Peyer's patch (tissue), 4 donors: ENCODE results near the gene PLAGL2.

Experiments used
- POLR2A ChIP-seq, 2 donors: fragments of 450-650 bp; IDR thresholded peaks; one replicate each; pipeline ENCODE4 v1.5.1; 2017; ENCODE audit warnings: antibody characterized with exemption in 2 of 2, mild to moderate bottlenecking in 2 of 2, moderate library complexity in 2 of 2
- TF ChIP-seq, protein P1 (sequence below), 6 experiments: fragments of 450-650 bp in 4 of 6; fragments of 200-600 bp in 2 of 6; sonication (generic) in 1 of 6; IDR thresholded peaks; one replicate each; pipeline ENCODE4 v1.5.1; 2017 to 2019; ENCODE audit warnings: antibody characterized with exemption in 6 of 6, mild to moderate bottlenecking in 3 of 6, moderate library complexity in 1 of 6

DNA sequence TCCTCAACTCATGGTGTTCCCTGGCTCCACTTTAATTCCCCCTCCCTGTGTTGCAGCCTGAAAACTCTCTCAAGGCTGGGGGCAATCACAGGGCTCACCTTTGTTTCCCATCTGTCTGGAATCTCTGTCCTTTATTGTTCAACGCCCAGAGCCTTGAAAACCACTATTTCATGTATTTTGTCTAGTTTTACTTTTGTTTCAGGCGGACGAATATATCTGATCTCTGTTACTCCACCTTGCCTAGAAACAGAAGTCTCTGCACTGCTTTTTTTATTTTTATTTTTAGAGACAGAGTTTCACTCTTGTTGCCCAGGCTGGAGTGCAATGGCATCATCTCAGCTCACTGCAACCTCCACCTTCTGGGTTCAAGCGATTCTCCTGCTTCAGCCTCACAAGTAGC is 27.6 kb downstream of the PLAGL2 start:
- TF ChIP-seq, protein P1, sequence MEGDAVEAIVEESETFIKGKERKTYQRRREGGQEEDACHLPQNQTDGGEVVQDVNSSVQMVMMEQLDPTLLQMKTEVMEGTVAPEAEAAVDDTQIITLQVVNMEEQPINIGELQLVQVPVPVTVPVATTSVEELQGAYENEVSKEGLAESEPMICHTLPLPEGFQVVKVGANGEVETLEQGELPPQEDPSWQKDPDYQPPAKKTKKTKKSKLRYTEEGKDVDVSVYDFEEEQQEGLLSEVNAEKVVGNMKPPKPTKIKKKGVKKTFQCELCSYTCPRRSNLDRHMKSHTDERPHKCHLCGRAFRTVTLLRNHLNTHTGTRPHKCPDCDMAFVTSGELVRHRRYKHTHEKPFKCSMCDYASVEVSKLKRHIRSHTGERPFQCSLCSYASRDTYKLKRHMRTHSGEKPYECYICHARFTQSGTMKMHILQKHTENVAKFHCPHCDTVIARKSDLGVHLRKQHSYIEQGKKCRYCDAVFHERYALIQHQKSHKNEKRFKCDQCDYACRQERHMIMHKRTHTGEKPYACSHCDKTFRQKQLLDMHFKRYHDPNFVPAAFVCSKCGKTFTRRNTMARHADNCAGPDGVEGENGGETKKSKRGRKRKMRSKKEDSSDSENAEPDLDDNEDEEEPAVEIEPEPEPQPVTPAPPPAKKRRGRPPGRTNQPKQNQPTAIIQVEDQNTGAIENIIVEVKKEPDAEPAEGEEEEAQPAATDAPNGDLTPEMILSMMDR (IDR thresholded peaks at IDR 0.05) = no peak
- no peak for TF ChIP-seq POLR2A (IDR thresholded peaks at IDR 0.05)
